Mesenchymal stem cell (in vitro differentiated cells and primary cell): ENCODE data around the gene SCLY. TPM values are rescaled to one million over a fixed set of nuclear protein-coding genes. Genes with fewer than 3 reads are reported as not detected.

Source experiments
- DNase-seq: peaks from one replicate; pipeline ENCODE4 v3.0.0-alpha.2; 2013
- H2AFZ ChIP-seq: one replicate; pipeline ENCODE4 v1.6.1; 2013; ENCODE audit warnings: low read depth, mild to moderate bottlenecking, control low read depth, inconsistent platforms, low read length, moderate library complexity
- H2AK5ac ChIP-seq: 2 replicates; pipeline ENCODE4 v1.6.1; 2013; ENCODE audit warnings: low read length, moderate library complexity, mild to moderate bottlenecking, inconsistent platforms; ENCODE audit not compliant: severe bottlenecking
- H2BK120ac ChIP-seq: one replicate; pipeline ENCODE4 v1.6.1; 2013; ENCODE audit warnings: low read depth, mild to moderate bottlenecking, inconsistent platforms, low read length, moderate library complexity
- H2BK12ac ChIP-seq, 2 experiments: one replicate each; pipeline ENCODE4 v1.6.1; 2013; ENCODE audit warnings: inconsistent platforms in 2 of 2, low read length in 2 of 2, mild to moderate bottlenecking in 2 of 2, moderate library complexity in 2 of 2, control low read depth in 1 of 2
- H2BK15ac ChIP-seq: one replicate; pipeline ENCODE4 v1.6.1; 2013; ENCODE audit warnings: mild to moderate bottlenecking, low read depth, inconsistent platforms; ENCODE audit not compliant: poor library complexity, severe bottlenecking
- H2BK5ac ChIP-seq: 2 replicates; pipeline ENCODE4 v1.6.1; 2013; ENCODE audit warnings: low read depth, mild to moderate bottlenecking, low read length, control low read depth, inconsistent platforms; ENCODE audit not compliant: poor library complexity, severe bottlenecking
- H3K14ac ChIP-seq, 2 experiments: one replicate each; pipeline ENCODE4 v1.6.1; 2013; ENCODE audit warnings: inconsistent platforms in 2 of 2, low read length in 2 of 2, control low read depth in 1 of 2, mild to moderate bottlenecking in 1 of 2, moderate library complexity in 1 of 2
- H3K18ac ChIP-seq, 2 experiments: one replicate each; pipeline ENCODE4 v1.6.1; 2013; ENCODE audit warnings: inconsistent platforms in 2 of 2, low read length in 2 of 2, control low read depth in 1 of 2, low read depth in 1 of 2, mild to moderate bottlenecking in 1 of 2
- H3K23ac ChIP-seq, 2 experiments: one replicate each; pipeline ENCODE4 v1.6.1; 2013; ENCODE audit warnings: inconsistent platforms in 2 of 2, low read length in 2 of 2, mild to moderate bottlenecking in 2 of 2, moderate library complexity in 2 of 2, control low read depth in 1 of 2
- H3K27ac ChIP-seq: 2 replicates; pipeline ENCODE4 v1.5.1; 2013; ENCODE audit warnings: mild to moderate bottlenecking, moderate library complexity, low read length, control low read depth, inconsistent platforms; ENCODE audit not compliant: poor library complexity, severe bottlenecking
- H3K27me3 ChIP-seq, 2 experiments: 2 replicates each; pipeline versions ENCODE4 v1.6.1 to v1.7.0; 2013; ENCODE audit warnings: low read length in 2 of 2, mild to moderate bottlenecking in 2 of 2, moderate library complexity in 2 of 2, control low read depth in 1 of 2, inconsistent platforms in 1 of 2; ENCODE audit not compliant: control insufficient read depth in 1 of 2, insufficient read depth in 1 of 2
- H3K36me3 ChIP-seq, 2 experiments: 2 replicates each; pipeline versions ENCODE4 v1.6.1 to v1.7.0; 2013; ENCODE audit warnings: low read length in 2 of 2, control low read depth in 1 of 2, inconsistent platforms in 1 of 2, low read depth in 1 of 2, mild to moderate bottlenecking in 1 of 2; ENCODE audit not compliant: insufficient read depth in 2 of 2, control insufficient read depth in 1 of 2
- H3K4ac ChIP-seq, 2 experiments: one replicate each; pipeline ENCODE4 v1.6.1; 2013; ENCODE audit warnings: inconsistent platforms in 2 of 2, low read length in 2 of 2, mild to moderate bottlenecking in 2 of 2, moderate library complexity in 2 of 2, control low read depth in 1 of 2, low read depth in 1 of 2
- H3K4me1 ChIP-seq: 2 replicates; pipeline ENCODE4 v1.6.1; 2013; ENCODE audit warnings: low read depth, low read length, control low read depth; ENCODE audit not compliant: control insufficient read depth, insufficient read depth
- H3K4me2 ChIP-seq: 2 replicates; pipeline ENCODE4 v1.6.1; 2013; ENCODE audit warnings: low read length, mild to moderate bottlenecking, inconsistent platforms; ENCODE audit not compliant: poor library complexity, severe bottlenecking
- H3K4me3 ChIP-seq, 2 experiments: 2 replicates each; pipeline versions ENCODE4 v1.5.1 to v1.7.0; 2013; ENCODE audit warnings: low read length in 2 of 2, mild to moderate bottlenecking in 2 of 2, control low read depth in 1 of 2, low read depth in 1 of 2; ENCODE audit not compliant: insufficient read depth in 1 of 2
- H3K79me1 ChIP-seq: replicated peaks from 2 replicates; pipeline ENCODE4 v1.6.1; 2013; ENCODE audit warnings: mild to moderate bottlenecking, control low read depth, low read length, inconsistent platforms; ENCODE audit not compliant: poor library complexity, severe bottlenecking
- H3K9ac ChIP-seq: 2 replicates; pipeline ENCODE4 v1.7.0; 2013; ENCODE audit warnings: mild to moderate bottlenecking, low read length, moderate library complexity
- H3K9me3 ChIP-seq: 2 replicates; pipeline ENCODE4 v1.7.0; 2013; ENCODE audit warnings: mild to moderate bottlenecking, low read length; ENCODE audit not compliant: control insufficient read depth
- H4K8ac ChIP-seq: one replicate; pipeline ENCODE4 v1.6.1; 2013; ENCODE audit warnings: inconsistent platforms, mild to moderate bottlenecking, low read length, moderate library complexity
- H4K91ac ChIP-seq: one replicate; pipeline ENCODE4 v1.6.1; 2013; ENCODE audit warnings: mild to moderate bottlenecking, low read length, inconsistent platforms
- WGBS: methylation state at CpG from one replicate; pipeline ENCODE4 v1.1.7; 2013; ENCODE audit warnings: mixed read lengths; 5-methylcytosine and 5-hydroxymethylcytosine counted together
- polyA plus RNA-seq, 2 experiments: library from polyadenylated mRNA; stranded (reverse); fragments of 200-250 nt; gene quantifications; one replicate each; pipeline ENCODE4 v1.2.3, GENCODE V29; 2013

SCLY gene, protein sequence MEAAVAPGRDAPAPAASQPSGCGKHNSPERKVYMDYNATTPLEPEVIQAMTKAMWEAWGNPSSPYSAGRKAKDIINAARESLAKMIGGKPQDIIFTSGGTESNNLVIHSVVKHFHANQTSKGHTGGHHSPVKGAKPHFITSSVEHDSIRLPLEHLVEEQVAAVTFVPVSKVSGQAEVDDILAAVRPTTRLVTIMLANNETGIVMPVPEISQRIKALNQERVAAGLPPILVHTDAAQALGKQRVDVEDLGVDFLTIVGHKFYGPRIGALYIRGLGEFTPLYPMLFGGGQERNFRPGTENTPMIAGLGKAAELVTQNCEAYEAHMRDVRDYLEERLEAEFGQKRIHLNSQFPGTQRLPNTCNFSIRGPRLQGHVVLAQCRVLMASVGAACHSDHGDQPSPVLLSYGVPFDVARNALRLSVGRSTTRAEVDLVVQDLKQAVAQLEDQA
- 11.3 TPM for polyA plus RNA-seq (2013, experiment 1 of 2)
- 10.6 TPM for polyA plus RNA-seq (2013, experiment 2 of 2)

DNA sequence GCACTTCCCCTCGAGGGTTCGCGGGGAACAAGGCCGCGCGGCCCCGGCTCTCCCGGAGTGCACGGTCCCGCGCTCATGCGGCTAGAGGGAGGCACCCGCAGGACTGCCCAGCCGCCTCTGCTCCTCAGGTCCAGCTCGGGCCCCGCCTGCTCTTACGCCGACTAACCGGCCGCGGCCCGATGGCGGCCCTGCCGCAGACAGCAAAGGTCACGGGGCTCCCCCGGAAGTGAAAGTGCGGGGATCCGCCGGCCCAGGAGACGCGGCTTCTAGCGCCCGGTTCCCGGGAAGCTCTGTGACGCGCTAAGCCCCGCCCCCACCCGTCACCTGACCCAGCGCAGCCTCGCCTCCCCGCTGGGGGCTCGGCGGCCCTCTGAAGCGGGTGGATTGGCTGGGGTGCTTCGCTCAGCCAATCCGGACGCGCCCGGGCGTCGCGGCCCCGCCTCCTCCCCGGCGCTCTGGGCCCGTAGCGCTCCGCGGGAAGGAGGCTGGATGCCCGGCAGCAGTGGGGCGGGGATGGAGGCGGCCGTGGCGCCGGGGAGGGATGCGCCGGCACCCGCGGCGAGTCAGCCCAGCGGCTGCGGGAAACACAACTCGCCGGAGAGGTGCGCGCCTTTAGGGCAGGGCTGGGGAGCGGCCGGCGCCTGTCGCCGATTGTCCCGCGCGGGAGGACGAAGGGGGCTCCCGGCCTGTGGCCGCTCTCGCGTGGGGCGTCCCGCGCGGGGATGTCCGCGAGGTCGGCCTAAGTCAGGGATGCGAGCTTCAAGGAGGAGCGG lies at the start of gene SCLY:
Gene SCLY (plus strand): TSS at position 460 of the 773 bp plus-strand sequence. CDS start 54 bp downstream, at position 514.
- H3K4me1 ChIP-seq: peaks cover 7% of the 10 kb centered on the region
- peak within 1 kb of the TSS; percentile 95 for H3K4me3 ChIP-seq
- WGBS: under 1% methylated on average over 87 of the region's 98 CpGs
- no peak within 1 kb of the TSS for H2AK5ac ChIP-seq
- peak within 1 kb of the TSS; percentile 90 to 94 for H3K4ac ChIP-seq
- DNase-seq: peak; percentile 98
- H3K23ac ChIP-seq: peak within 1 kb of the TSS in 1 of 2 experiments; percentile 85
- peaks cover 17% of the 10 kb centered on the region for H3K79me1 ChIP-seq
- H2BK120ac ChIP-seq: peak within 1 kb of the TSS; percentile 56
- peak within 1 kb of the TSS; percentile 88 for H4K91ac ChIP-seq
- peak within 1 kb of the TSS; percentile 89 for H3K9ac ChIP-seq
- no peaks in the 10 kb centered on the region for H3K9me3 ChIP-seq
- peak within 1 kb of the TSS in 1 of 2 experiments; percentile 63 for H2BK12ac ChIP-seq
- H2AFZ ChIP-seq: peak within 1 kb of the TSS; percentile 97
- peak within 1 kb of the TSS; percentile 8 for H2BK5ac ChIP-seq
- H3K4me2 ChIP-seq: peak within 1 kb of the TSS; percentile 99
- peaks cover 0 to 13% of the 10 kb centered on the region in 2 experiments for H3K36me3 ChIP-seq
- H4K8ac ChIP-seq: peak within 1 kb of the TSS; percentile 83
- H3K18ac ChIP-seq: peak within 1 kb of the TSS; percentile 82 to 92
- peak within 1 kb of the TSS; percentile 37 for H3K27ac ChIP-seq
- peak within 1 kb of the TSS in 1 of 2 experiments; percentile 95 for H3K14ac ChIP-seq
- peak within 1 kb of the TSS; percentile 26 for H2BK15ac ChIP-seq
- H3K27me3 ChIP-seq: no peaks in the 10 kb centered on the region

DNA sequence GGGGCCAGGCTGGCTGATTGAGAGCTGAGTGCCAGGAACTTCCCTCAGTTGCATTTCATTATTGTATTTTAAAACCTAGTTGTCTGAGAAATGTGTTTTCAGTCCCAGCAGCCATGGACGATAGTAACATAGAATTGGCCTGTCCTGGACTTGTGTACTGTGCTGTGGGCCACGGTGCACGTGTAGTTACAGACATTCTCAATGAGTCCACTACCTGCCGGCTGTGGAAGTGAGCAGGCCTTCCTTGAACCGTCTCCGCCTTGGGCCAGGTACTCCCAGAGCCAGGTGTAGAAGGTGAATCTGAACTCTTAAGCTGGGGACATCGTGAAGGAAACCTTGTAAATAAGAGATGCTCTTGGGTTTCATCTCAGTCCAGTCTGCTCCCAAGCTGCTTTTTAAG lies 47.0 kb upstream of the SCLY start:
- no peak overlapping the region for H4K91ac ChIP-seq
- H2BK5ac ChIP-seq: no peak overlapping the region
- H3K79me1 ChIP-seq: peaks cover 34% of the 10 kb centered on the region
- H2BK120ac ChIP-seq: no peak overlapping the region
- DNase-seq: no peak
- H3K9ac ChIP-seq: no peak overlapping the region
- H3K27me3 ChIP-seq: no peaks in the 10 kb centered on the region
- no peak overlapping the region for H4K8ac ChIP-seq
- H2AFZ ChIP-seq: no peak overlapping the region
- no peaks in the 10 kb centered on the region for H3K9me3 ChIP-seq
- H3K4me1 ChIP-seq: no peaks in the 10 kb centered on the region
- no peak overlapping the region for H3K4ac ChIP-seq
- no peak overlapping the region for H2AK5ac ChIP-seq
- H3K27ac ChIP-seq: no peak overlapping the region
- H2BK12ac ChIP-seq: no peak overlapping the region
- WGBS: 99% methylated on average over 7 of the region's 7 CpGs
- H3K23ac ChIP-seq: no peak overlapping the region
- no peak overlapping the region for H3K4me3 ChIP-seq
- no peak overlapping the region for H3K18ac ChIP-seq
- H2BK15ac ChIP-seq: no peak overlapping the region
- no peak overlapping the region for H3K4me2 ChIP-seq
- H3K36me3 ChIP-seq: peaks cover 19 to 29% of the 10 kb centered on the region in 2 experiments
- H3K14ac ChIP-seq: no peak overlapping the region

DNA sequence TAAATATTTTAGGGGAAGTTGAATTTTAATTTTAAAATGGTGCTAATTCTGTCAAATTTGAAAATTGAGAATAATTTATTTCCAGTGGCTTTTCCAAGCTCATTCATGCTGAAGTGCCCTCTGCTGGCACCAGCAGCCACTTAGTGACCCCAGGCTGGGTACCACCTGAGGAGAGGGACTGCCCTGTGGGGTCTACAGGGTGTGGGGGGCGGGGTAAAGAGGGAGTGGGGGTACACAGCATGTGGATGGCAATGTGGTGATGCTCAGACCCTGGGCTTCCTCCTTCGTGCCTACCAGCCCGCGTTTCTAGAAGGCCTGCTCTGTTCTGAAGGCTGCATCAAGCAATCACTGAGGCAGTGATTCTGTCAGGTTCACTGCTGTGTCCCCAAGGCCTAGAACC lies 45.1 kb upstream of the SCLY start:
- Histone ChIP-seq H2BK5ac (no peak overlapping the region), H3K79me1 (peaks cover 27% of the 10 kb centered on the region), H2BK12ac (no peak overlapping the region), H3K36me3 (peaks cover 18 to 37% of the 10 kb centered on the region in 2 experiments), H2AK5ac (no peak overlapping the region), H2BK120ac (no peak overlapping the region), H3K9me3 (no peaks in the 10 kb centered on the region), H3K4me3 (no peak overlapping the region), H3K4me1 (no peaks in the 10 kb centered on the region), H4K91ac (no peak overlapping the region), H3K27me3 (no peaks in the 10 kb centered on the region), H2AFZ (no peak overlapping the region), H3K9ac (no peak overlapping the region), H2BK15ac (no peak overlapping the region), H3K4ac (no peak overlapping the region), H3K27ac (no peak overlapping the region), H3K14ac (no peak overlapping the region), H4K8ac (no peak overlapping the region), H3K18ac (no peak overlapping the region), H3K23ac (no peak overlapping the region), H3K4me2 (no peak overlapping the region)
- 82% methylated on average over 4 of the region's 4 CpGs for WGBS
- no peak for DNase-seq

DNA sequence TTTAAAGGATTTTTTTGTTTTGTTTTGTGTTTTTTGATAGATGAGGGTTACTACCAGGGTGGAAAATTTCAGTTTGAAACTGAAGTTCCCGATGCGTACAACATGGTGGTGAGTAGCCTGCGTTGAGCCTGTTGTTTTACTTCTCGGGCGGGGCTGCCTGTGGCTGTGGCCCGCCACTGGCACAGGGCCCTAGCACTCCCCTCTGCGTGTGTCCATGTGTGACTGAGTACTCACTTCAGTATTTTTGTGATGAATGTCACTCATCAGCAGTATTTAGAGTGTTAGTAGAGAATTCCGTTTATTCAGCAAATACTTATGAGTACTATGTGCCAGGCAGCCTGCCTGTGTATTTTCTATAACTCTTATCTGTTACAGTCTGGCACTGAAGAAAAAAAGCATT lies 44.3 kb upstream of the SCLY start:
- peaks cover 4% of the 10 kb centered on the region for H3K4me1 ChIP-seq
- H3K27me3 ChIP-seq: no peaks in the 10 kb centered on the region
- H2AK5ac ChIP-seq: no peak overlapping the region
- no peak overlapping the region for H3K4me3 ChIP-seq
- no peak overlapping the region for H2BK5ac ChIP-seq
- no peak overlapping the region for H4K8ac ChIP-seq
- peaks cover 18 to 44% of the 10 kb centered on the region in 2 experiments for H3K36me3 ChIP-seq
- H2AFZ ChIP-seq: no peak overlapping the region
- no peak overlapping the region for H2BK12ac ChIP-seq
- H3K27ac ChIP-seq: no peak overlapping the region
- no peak overlapping the region for H3K9ac ChIP-seq
- peaks cover 23% of the 10 kb centered on the region for H3K79me1 ChIP-seq
- H3K18ac ChIP-seq: no peak overlapping the region
- WGBS: 96% methylated on average over 7 of the region's 8 CpGs
- no peaks in the 10 kb centered on the region for H3K9me3 ChIP-seq
- no peak overlapping the region for H3K4me2 ChIP-seq
- H3K4ac ChIP-seq: no peak overlapping the region
- H3K23ac ChIP-seq: no peak overlapping the region
- H2BK15ac ChIP-seq: no peak overlapping the region
- no peak overlapping the region for H3K14ac ChIP-seq
- no peak overlapping the region for H2BK120ac ChIP-seq
- no peak overlapping the region for H4K91ac ChIP-seq
- DNase-seq: no peak
